Thymus (tissue), 14 donors: ENCODE measurements around the gene BTBD18. TPM values are rescaled to one million over a fixed set of nuclear protein-coding genes. Genes with fewer than 3 reads are reported as not detected.

Experiments
- DNase-seq, 9 donors: peaks; one replicate each; pipeline ENCODE4 v3.0.0-alpha.2; 2013; ENCODE audit warnings: low spot score in 9 of 9, low read depth in 6 of 9, missing footprints in 1 of 9
- H3K27ac ChIP-seq, 2 donors: one replicate each; pipeline ENCODE4 v1.5.1; 2013; ENCODE audit warnings: control low read depth in 1 of 2, low read depth in 1 of 2, low read length in 1 of 2, mild to moderate bottlenecking in 1 of 2, moderate library complexity in 1 of 2
- H3K27me3 ChIP-seq, 2 donors: one replicate each; pipeline ENCODE4 v1.5.1; 2013; ENCODE audit warnings: low read length in 1 of 2; ENCODE audit not compliant: control insufficient read depth in 2 of 2, insufficient read depth in 1 of 2
- H3K36me3 ChIP-seq, 2 donors: one replicate each; pipeline ENCODE4 v1.5.1; 2013; ENCODE audit warnings: low read length in 1 of 2, mild to moderate bottlenecking in 1 of 2, moderate library complexity in 1 of 2; ENCODE audit not compliant: control insufficient read depth in 2 of 2, insufficient read depth in 2 of 2
- H3K4me1 ChIP-seq, 2 donors: one replicate each; pipeline ENCODE4 v1.5.1; 2013; ENCODE audit warnings: low read length in 2 of 2; ENCODE audit not compliant: control insufficient read depth in 2 of 2, insufficient read depth in 2 of 2
- H3K4me3 ChIP-seq, 2 donors: one replicate each; pipeline ENCODE4 v1.5.1; 2013; ENCODE audit warnings: low read length in 2 of 2, control low read depth in 1 of 2, mild to moderate bottlenecking in 1 of 2
- H3K9me3 ChIP-seq, 2 donors: one replicate each; pipeline ENCODE4 v1.5.1; 2013; ENCODE audit warnings: low read length in 1 of 2, mild to moderate bottlenecking in 1 of 2; ENCODE audit not compliant: control insufficient read depth in 2 of 2, insufficient read depth in 1 of 2
- WGBS: extraction: QIAGEN DNeasy Blood & Tissue Kit; methylation state at CpG from one replicate; pipeline ENCODE4 v1.1.7; 2013; 5-methylcytosine and 5-hydroxymethylcytosine counted together
- long read RNA-seq, 10 donors: transcript quantifications; one replicate each; lab custom pipeline, GENCODE V29; 2026
- polyA plus RNA-seq: library from polyadenylated mRNA; stranded (reverse); fragments of 200-250 nt; gene quantifications from one replicate; pipeline ENCODE4 v1.2.3, GENCODE V29; 2013
- total RNA-seq: library from RNA; stranded (reverse); fragments of 120-200 nt; gene quantifications from one replicate; pipeline ENCODE4 v1.2.4, GENCODE V29; 2013
- donor health status: healthy.

Gene BTBD18, protein sequence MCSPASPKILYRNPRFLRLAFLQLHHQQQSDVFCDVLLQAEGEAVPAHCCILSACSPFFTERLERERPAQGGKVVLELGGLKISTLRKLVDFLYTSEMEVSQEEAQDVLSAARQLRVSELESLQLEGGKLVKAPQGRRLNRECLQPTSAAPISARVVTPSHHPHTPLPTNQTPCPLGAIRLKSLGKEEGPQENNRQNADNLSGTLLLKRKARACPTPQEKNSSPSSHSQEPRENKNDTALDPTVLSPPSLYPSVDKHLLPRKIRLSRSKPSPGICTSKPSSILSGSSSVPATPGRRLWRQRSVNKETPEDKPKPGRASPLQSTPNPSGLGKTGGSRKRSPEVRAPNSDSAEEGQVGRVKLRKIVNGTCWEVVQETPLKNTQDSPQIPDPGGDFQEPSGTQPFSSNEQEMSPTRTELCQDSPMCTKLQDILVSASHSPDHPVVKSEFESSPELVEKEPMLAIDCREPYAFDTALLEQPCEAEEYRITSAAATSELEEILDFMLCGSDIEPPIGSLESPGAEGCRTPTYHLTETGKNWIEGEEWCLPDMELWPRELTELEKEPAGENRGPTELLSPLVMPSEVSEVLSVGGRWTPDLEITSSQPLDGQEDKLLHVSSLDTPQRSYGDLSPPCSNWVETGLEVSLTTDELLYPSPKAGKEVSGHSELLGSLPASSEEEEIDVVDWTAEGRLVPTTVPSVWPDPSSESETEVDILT
- total RNA-seq (under 0.01 TPM), polyA plus RNA-seq (0.02 TPM)
- long read RNA-seq, donor 1 = 0 reads
- long read RNA-seq, donor 2 = 0 reads
- long read RNA-seq, donor 3 = 0 reads
- long read RNA-seq, donor 4 = 0 reads
- long read RNA-seq, donor 5 = 0 reads
- long read RNA-seq, donor 6 = 0 reads
- long read RNA-seq, donor 7 = 0 reads
- long read RNA-seq, donor 8 = 0 reads
- long read RNA-seq, donor 9 = 0 reads
- long read RNA-seq, donor 10 = 0 reads

DNA sequence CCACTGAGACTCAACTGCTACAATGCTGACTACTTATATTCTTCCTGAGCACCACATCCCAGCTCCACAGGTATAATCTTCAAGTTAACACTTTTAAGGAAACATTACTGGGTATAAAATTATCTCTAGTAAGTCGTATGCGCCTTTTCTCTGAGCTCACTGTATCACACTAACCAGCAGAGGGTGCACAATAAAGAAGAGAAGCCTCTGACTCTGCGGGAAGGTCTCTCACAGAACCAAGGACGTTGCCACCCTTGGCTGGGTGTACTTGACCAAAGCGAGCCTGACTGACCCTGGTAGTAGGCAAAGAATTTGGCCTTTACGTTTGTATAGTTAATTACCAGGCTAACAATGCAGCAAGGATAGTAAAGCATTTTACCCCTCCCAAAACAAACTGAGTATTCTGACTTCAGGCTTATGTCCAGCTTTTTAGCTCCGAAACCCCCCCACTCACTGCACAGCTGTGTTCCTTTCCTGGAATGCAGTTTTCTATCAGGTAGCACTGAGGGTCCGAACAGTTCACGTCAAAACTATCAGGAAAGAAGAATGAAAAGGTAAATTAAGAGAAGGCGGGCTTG, at the start of gene BTBD18:
BTBD18 (minus strand) TSS at position 144 of the 578 bp plus-strand sequence. CDS start 631 bp downstream, outside the sequence.
- Histone ChIP-seq H3K27ac (no peak within 1 kb of the TSS), H3K27me3 (no peaks in the 10 kb centered on the region), H3K9me3 (no peaks in the 10 kb centered on the region), H3K4me1 (no peaks in the 10 kb centered on the region), H3K36me3 (peaks cover 6 to 7% of the 10 kb centered on the region in 2 donors), H3K4me3 (no peak within 1 kb of the TSS)
- peak in 1 of 9 donors; percentile 53 for DNase-seq
- WGBS = 90% methylated on average over 10 of the region's 10 CpGs

DNA sequence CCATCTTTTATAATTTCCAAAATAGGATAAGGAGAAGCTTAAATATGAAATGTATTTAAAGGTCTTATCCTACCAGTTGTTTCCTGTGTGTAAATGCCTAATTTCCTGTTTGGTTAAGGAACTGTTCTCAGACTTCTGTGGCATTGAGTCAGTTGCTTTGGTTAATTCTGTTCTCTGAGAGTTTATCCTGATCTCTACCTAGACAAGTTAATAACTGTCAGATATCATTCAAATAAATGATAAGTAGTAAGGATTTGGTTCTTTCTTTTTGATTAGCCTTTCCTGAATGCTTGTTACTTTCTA, 49.5 kb upstream of the BTBD18 start:
- no peaks in the 10 kb centered on the region for H3K9me3 ChIP-seq
- peaks cover 22 to 41% of the 10 kb centered on the region in 2 donors for H3K36me3 ChIP-seq
- peaks cover 0 to 7% of the 10 kb centered on the region in 2 donors for H3K4me1 ChIP-seq
- no peak overlapping the region for H3K4me3 ChIP-seq
- peak in 1 of 9 donors; percentile 10 for DNase-seq
- H3K27ac ChIP-seq = no peak overlapping the region
- H3K27me3 ChIP-seq = no peaks in the 10 kb centered on the region

GRCh38 chr11:57800444-57801182, 49.0 kb upstream of the BTBD18 start:
- Histone ChIP-seq H3K4me1 (peaks cover 0 to 7% of the 10 kb centered on the region in 2 donors), H3K27ac (peak overlapping the region in 1 of 2 donors; percentile 49), H3K4me3 (no peak overlapping the region), H3K36me3 (peaks cover 17 to 41% of the 10 kb centered on the region in 2 donors), H3K9me3 (no peaks in the 10 kb centered on the region), H3K27me3 (no peaks in the 10 kb centered on the region)
- DNase-seq = peak in 8 of 9 donors; percentile 52 to 83 (median 64)
- 75% methylated on average over 4 of the region's 4 CpGs for WGBS

DNA sequence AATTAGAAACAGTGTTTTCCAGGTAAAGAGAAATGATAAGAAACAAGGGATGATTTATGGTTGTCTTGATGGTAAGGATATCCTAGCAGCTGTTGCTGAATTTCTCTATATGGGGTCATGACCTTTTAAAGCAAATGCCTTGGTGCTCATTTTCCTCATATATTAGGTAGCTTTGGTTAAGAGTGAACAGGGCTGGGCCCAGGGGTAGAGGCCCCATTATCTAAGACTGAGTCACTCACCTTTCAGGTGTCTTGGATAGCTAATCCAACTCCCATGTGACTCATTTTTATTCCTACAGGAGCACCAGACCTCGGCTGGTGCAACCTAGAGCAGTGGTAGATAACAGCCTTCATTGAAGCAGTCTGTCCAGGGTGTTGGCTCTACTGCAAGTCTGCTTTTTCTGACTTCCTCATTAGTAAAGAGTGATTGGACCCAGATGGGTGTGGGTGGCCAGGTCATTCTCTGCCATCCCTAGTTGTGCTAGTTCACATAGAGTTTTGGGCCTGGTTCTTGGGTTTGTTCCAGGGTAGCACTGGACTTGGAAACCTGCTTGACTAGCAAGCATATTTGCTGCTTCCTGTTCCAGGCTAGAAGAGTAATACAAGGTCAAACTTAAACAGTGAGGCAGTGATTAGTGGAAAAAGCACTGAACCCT, 47.4 kb upstream of the BTBD18 start:
- Histone ChIP-seq H3K27me3 (no peaks in the 10 kb centered on the region), H3K4me3 (no peak overlapping the region), H3K9me3 (no peaks in the 10 kb centered on the region), H3K27ac (peak overlapping the region; percentile 8 to 24), H3K36me3 (peaks cover 19 to 37% of the 10 kb centered on the region in 2 donors), H3K4me1 (peaks cover 0 to 7% of the 10 kb centered on the region in 2 donors)
- no peak for DNase-seq
- 89% methylated on average over 1 of the region's 1 CpG for WGBS

DNA sequence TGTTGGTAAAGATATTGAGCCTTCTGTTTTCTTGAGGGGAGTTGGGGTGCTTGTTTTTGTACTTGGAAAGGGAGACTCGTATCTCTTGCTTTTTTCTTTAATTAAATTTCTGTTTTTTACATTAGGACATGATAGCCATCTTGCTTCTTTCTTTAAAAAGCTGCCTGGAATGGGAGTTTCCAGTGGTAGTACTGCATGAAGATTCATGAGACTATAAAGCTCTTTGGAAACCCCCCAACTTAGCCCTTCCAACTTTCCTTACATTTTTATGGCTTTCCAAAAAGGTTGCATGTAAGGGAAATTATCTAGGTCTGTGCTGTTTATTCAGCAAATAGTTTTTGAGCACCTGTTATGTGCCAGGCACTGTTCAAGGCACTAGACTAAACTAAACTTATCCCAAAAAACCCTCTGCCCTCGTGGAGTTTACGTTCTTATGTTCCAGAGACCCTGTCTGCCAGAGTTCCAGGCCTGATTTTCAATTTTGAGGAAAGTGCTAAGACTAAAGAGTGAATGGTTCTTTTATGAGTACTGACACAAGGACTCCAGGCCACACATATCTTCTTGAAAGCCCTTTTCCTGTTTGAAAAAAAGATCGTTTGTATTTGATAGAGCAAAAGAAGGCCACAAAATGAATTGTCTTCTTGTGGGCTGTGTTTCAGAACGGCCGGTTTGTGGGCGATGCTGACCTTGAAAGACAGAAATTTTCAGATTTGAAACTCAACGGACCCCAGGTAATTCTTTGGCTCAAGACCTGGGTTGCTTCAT, 41.9 kb upstream of the BTBD18 start:
- Histone ChIP-seq H3K9me3 (no peaks in the 10 kb centered on the region), H3K27ac (peak overlapping the region; percentile 42 to 87), H3K36me3 (peaks cover 11 to 18% of the 10 kb centered on the region in 2 donors), H3K27me3 (no peaks in the 10 kb centered on the region), H3K4me3 (no peak overlapping the region), H3K4me1 (peaks cover 8 to 30% of the 10 kb centered on the region in 2 donors)
- WGBS = 69% methylated on average over 8 of the region's 8 CpGs
- no peak for DNase-seq

GRCh38 chr11:57792870-57793269, 41.3 kb upstream of the BTBD18 start:
- Histone ChIP-seq H3K36me3 (peaks cover 11 to 16% of the 10 kb centered on the region in 2 donors), H3K4me1 (peaks cover 8 to 36% of the 10 kb centered on the region in 2 donors), H3K9me3 (no peaks in the 10 kb centered on the region), H3K4me3 (no peak overlapping the region), H3K27me3 (no peaks in the 10 kb centered on the region), H3K27ac (peak overlapping the region in 1 of 2 donors; percentile 87)
- DNase-seq = peak in 1 of 9 donors; percentile 39

DNA sequence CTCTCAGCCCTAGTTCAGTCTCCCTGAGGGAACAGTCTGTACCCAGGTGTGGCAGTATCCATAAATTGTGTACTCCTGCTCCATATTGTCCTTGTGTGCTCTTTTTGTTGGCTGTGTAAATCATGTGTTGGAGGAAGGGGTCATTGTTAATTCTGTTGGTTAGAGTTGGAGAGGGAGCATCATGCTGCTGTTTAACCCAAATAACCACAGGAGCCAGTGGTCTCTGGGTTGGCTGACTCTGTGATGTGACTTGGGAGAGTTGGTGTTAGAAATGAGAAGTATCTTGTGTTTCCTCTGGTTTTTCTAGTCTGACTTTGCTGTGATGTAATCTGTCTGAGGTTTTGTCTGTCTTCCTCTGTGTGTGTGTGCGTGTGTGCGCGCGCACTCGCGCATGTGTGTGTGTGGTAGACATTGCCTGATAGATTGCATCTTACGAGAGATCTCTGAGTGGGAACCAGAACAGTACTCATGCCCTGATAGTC, 40.5 kb upstream of the BTBD18 start:
- 11% methylated on average over 7 of the region's 7 CpGs for WGBS
- H3K27me3 ChIP-seq = no peaks in the 10 kb centered on the region
- peaks cover 8 to 41% of the 10 kb centered on the region in 2 donors for H3K4me1 ChIP-seq
- H3K27ac ChIP-seq = peak overlapping the region; percentile 87 to 92
- DNase-seq = peak; percentile 61 to 94 (median 80)
- H3K9me3 ChIP-seq = no peaks in the 10 kb centered on the region
- H3K4me3 ChIP-seq = no peak overlapping the region
- H3K36me3 ChIP-seq = peaks cover 11 to 16% of the 10 kb centered on the region in 2 donors
